Dendritic cell treated with granulocyte-macrophage colony-stimulating factor and Interleukin-4, amounts not matched to agents 40 ng/mL and 50 ng/mL, for 4 days (primary cell): ENCODE measurements around the gene WSCD2.

Experiments used
- H3K27ac Mint-ChIP-seq: one replicate; pipeline ENCODE4 v1.8.0; 2022; ENCODE audit warnings: mild to moderate bottlenecking, mixed read lengths
- H3K27me3 Mint-ChIP-seq: one replicate; pipeline ENCODE4 v1.8.0; 2022; ENCODE audit warnings: mild to moderate bottlenecking, mixed read lengths
- H3K36me3 Mint-ChIP-seq: one replicate; pipeline ENCODE4 v1.8.0; 2022; ENCODE audit warnings: low read depth, mixed read lengths
- H3K4me1 Mint-ChIP-seq: one replicate; pipeline ENCODE4 v1.8.0; 2022; ENCODE audit warnings: low read depth, mixed read lengths
- H3K4me3 Mint-ChIP-seq: one replicate; pipeline ENCODE4 v1.8.0; 2022; ENCODE audit warnings: mild to moderate bottlenecking, moderate library complexity, mixed read lengths
- H3K9me3 Mint-ChIP-seq: one replicate; pipeline ENCODE4 v1.8.0; 2022; ENCODE audit warnings: mixed read lengths
- intact Hi-C: fragments of 100-400 bp; cut with micrococcal nuclease; formaldehyde crosslinking; loops from one replicate; pipeline ENCODE4 v1.15.0; 2022

WSCD2 gene

DNA sequence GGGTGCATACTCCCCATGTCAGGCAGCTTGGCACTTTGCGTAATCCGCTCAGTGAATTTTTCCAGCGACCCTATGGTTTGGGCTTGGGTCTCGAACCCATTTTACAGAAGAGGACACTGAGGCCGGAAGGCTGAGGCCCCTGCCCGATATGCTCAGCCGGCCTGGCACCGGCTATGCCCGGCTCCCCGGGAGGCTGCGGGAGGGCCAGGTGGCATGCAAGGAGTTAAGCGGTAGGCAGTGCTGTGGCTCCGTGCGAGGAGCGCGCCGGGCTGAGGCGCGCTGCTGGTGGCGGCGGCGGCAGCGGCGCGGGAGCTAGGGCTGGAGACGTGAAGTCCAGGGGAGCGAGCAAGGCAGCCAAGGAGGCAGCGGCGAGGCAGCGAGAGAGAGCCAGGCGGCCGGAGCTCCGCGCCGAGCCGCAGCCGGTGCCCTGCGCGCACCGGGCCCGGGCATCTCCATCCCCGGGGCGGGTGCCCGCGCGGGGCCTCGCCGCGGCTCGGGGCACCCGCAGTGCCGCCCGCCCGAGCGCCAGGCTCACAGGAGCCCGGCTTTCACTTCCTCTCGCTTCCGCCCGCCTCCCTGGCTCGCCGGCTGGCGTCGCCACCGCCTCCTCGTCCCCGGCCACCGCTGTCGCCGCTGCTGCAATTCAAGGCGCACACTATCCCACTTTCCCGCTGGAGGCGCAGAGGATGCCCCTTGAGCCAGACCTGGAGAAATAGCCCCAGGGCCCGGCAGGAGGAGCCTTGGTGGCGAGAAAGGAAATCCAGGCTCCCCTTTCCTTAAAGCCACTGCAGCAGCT, at the start of gene WSCD2:
Gene WSCD2 (plus strand): TSS at position 272 of the 796 bp plus-strand sequence. CDS start 66,545 bp downstream, outside the sequence.
- Mint-ChIP-seq H3K36me3 (no peaks in the 10 kb centered on the region), H3K4me3 (peak within 1 kb of the TSS; percentile 66), H3K27me3 (peaks cover 73% of the 10 kb centered on the region), H3K9me3 (no peaks in the 10 kb centered on the region), H3K4me1 (peaks cover 18% of the 10 kb centered on the region), H3K27ac (no peak within 1 kb of the TSS)
- intact Hi-C loops: no loop called here

- Mint-ChIP-seq H3K9me3 (peaks cover 7% of the 10 kb centered on the region), H3K27me3 (peaks cover 20% of the 10 kb centered on the region), H3K4me1 (no peaks in the 10 kb centered on the region), H3K27ac (no peak overlapping the region), H3K4me3 (no peak overlapping the region), H3K36me3 (no peaks in the 10 kb centered on the region)
- intact Hi-C loops: no loop called here
Measured at GRCh38 chr12:108079721-108080120, 49.4 kb upstream of the WSCD2 start.

- H3K27me3 Mint-ChIP-seq: peaks cover 20% of the 10 kb centered on the region
- intact Hi-C loops: no loop called here
- no peak overlapping the region for H3K4me3 Mint-ChIP-seq
- H3K4me1 Mint-ChIP-seq: no peaks in the 10 kb centered on the region
- no peaks in the 10 kb centered on the region for H3K36me3 Mint-ChIP-seq
- no peak overlapping the region for H3K27ac Mint-ChIP-seq
- H3K9me3 Mint-ChIP-seq: peaks cover 7% of the 10 kb centered on the region
Measured at GRCh38 chr12:108080363-108080762, 48.7 kb upstream of the WSCD2 start.

- intact Hi-C loops: no loop called here
- H3K4me1 Mint-ChIP-seq: no peaks in the 10 kb centered on the region
- no peak overlapping the region for H3K4me3 Mint-ChIP-seq
- H3K36me3 Mint-ChIP-seq: no peaks in the 10 kb centered on the region
- no peak overlapping the region for H3K27ac Mint-ChIP-seq
- peaks cover 14% of the 10 kb centered on the region for H3K27me3 Mint-ChIP-seq
- peaks cover 11% of the 10 kb centered on the region for H3K9me3 Mint-ChIP-seq
Measured at GRCh38 chr12:108082485-108082884, 46.6 kb upstream of the WSCD2 start.

GRCh38 chr12:108087900-108088299, 41.2 kb upstream of the WSCD2 start:
- Mint-ChIP-seq H3K4me3 (no peak overlapping the region), H3K27ac (no peak overlapping the region), H3K4me1 (no peaks in the 10 kb centered on the region), H3K27me3 (peaks cover 14% of the 10 kb centered on the region), H3K36me3 (no peaks in the 10 kb centered on the region), H3K9me3 (peaks cover 21% of the 10 kb centered on the region)
- intact Hi-C loops: no loop called here

DNA sequence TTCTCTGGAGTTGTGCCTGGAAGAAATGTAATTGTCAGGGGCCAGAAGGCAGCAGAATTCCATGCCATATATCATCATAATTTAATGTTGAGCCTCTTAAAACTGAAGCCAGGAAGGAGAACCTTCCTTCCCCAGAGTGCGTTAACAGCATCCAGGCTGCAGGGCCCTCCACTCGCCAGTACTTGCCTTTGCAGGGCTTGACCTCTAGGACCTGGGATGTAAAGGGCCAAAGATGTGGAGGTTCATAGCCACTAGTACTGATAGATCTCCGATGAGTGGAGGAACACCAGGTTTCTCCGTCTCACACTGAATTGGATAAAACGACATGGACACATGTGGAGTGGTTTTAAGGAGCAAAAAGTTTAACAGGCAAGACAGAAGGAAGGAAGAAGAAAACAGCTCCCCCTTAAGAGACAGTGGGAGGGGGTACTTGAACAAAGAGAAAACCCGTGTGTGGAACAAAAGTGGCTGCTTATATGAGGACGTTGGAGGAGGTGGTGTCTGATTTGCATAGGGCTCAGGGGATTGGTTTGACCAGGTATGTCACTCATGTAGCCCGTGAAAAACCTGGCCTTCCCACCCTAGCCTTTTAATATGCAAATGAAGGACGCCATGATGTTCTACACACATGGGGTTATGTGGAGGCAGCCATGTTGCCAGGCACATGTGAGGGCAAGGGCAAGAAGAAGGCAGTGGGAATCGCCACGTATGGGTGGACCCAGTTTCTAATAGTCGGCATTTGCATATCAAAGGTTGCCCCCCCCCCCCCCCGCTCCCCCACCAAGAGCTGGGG, 38.8 kb upstream of the WSCD2 start:
- Mint-ChIP-seq H3K4me1 (no peaks in the 10 kb centered on the region), H3K4me3 (no peak overlapping the region), H3K36me3 (no peaks in the 10 kb centered on the region), H3K9me3 (peaks cover 14% of the 10 kb centered on the region), H3K27me3 (peaks cover 16% of the 10 kb centered on the region), H3K27ac (no peak overlapping the region)
- intact Hi-C loops: loop anchor here (10.0 kb wide), 1 partner anchor 404 kb away; no protein-coding TSS in a partner anchor

- intact Hi-C loops: loop anchor here (10.0 kb wide), 1 partner anchor 404 kb away; no protein-coding TSS in a partner anchor
- Mint-ChIP-seq H3K9me3 (peaks cover 14% of the 10 kb centered on the region), H3K36me3 (no peaks in the 10 kb centered on the region), H3K4me1 (no peaks in the 10 kb centered on the region), H3K27me3 (peaks cover 16% of the 10 kb centered on the region), H3K4me3 (no peak overlapping the region), H3K27ac (no peak overlapping the region)
Measured at GRCh38 chr12:108090932-108091678, 38.0 kb upstream of the WSCD2 start.

DNA sequence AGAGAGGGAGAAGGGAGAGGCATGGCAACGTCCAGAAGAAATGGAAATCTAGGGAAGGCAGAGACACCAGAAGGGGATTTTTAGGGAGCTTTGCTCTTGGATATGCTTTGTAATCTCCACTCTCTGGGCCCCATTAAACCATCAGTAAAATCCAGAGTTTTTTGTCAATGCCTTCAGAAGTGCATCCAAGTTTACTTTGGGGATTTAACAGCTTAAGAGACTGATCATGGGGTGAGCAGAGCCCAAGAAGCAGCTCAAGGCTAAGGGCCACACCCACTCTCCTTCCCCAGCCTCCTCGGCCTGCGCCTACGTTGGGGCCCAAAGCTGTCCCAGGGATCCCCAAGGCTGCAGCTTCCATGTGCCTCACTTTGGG, 37.4 kb upstream of the WSCD2 start:
- intact Hi-C loops: loop anchor here (10.0 kb wide), 1 partner anchor 403 kb away; no protein-coding TSS in a partner anchor
- H3K36me3 Mint-ChIP-seq: no peaks in the 10 kb centered on the region
- H3K4me3 Mint-ChIP-seq: no peak overlapping the region
- peaks cover 16% of the 10 kb centered on the region for H3K27me3 Mint-ChIP-seq
- H3K4me1 Mint-ChIP-seq: no peaks in the 10 kb centered on the region
- no peak overlapping the region for H3K27ac Mint-ChIP-seq
- peaks cover 14% of the 10 kb centered on the region for H3K9me3 Mint-ChIP-seq

DNA sequence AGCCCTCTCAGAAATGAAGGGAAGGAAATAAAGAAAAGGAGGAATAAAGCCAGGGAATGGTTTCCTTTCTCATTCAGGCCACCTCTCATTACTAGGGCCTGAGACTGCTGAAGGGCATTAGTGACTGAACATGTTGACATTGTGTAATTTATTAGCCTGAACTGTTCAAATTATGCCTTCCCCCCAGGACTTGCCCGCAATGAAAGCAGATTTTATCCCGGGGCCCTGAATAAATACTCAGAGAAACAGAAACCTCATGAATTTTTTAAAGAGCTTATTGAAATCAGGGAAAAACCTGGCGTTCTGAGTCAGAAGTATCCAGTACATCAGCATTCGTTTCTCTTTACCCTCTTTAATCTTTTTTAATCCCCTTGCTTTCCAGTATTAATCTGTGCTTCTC, 35.9 kb upstream of the WSCD2 start:
- Mint-ChIP-seq H3K4me3 (no peak overlapping the region), H3K9me3 (peaks cover 3% of the 10 kb centered on the region), H3K36me3 (no peaks in the 10 kb centered on the region), H3K4me1 (no peaks in the 10 kb centered on the region), H3K27me3 (peaks cover 21% of the 10 kb centered on the region), H3K27ac (no peak overlapping the region)
- intact Hi-C loops: loop anchor here (10.0 kb wide), 1 partner anchor 402 kb away; no protein-coding TSS in a partner anchor

DNA sequence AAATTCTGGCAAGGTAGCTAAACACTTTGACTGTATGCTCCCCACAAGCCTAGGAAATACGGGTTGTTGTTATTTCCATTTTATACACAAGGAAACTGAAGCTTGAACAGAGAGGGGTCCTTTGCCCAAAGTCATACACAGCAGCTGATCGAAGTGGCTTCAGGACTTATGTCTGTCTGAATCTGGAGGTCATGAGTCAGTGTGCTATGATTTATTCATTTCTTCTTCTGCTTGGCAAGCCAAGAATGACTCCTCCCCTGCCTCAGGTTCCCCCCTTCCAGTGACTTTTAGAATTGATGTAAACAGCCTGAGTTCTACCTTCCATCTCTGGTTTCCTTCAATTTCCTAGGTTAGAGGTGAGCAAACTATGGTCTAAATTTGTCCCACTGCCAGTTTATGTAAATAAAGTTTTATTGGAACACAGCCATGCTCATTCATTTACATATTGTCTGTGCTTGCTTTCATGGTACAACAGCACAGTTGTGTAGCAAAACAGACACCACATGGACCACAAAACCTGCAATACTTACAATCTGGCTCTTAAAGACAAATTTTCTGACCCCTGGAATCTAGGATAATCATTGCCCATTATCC, 34.9 kb upstream of the WSCD2 start:
- Mint-ChIP-seq H3K4me1 (no peaks in the 10 kb centered on the region), H3K9me3 (no peaks in the 10 kb centered on the region), H3K36me3 (no peaks in the 10 kb centered on the region), H3K27me3 (peaks cover 21% of the 10 kb centered on the region), H3K4me3 (no peak overlapping the region), H3K27ac (no peak overlapping the region)
- intact Hi-C loops: loop anchor here (10.0 kb wide), 1 partner anchor 401 kb away; no protein-coding TSS in a partner anchor

DNA sequence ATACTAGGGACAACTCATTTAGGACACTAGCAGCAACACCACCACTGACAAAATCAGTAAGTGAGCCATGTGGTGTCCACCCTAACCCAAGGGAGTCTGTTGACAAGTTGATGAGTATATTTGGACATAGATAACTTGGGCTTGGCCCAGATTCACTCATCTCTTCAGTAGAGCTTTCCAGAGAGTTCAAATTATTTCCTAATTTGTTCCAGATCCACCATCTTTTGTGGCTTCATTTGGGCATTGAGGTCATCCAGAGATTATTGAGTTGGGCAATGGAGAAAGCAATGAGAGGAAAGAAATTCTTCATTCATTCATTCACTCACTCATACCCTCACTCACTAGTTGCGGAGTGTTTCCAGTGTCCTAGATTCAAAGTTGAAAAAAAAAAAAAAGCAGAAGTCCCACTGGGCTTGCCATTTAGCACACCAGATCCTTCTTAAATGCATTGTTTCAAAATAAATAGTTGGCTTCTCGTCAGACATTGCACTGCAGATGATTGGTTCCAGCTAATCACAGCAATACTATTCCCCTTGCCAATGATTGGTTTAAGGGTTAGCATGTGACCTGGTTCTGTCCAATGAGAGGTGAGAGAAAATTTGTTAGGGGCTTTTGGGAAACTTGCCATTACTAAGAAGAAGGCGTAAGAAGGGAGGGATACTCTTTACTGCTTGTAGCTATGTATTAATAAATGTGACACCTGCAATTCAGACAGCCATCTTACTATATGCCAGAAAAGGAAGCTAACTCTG, 31.8 kb upstream of the WSCD2 start:
- H3K27ac Mint-ChIP-seq: no peak overlapping the region
- no peaks in the 10 kb centered on the region for H3K36me3 Mint-ChIP-seq
- no peak overlapping the region for H3K4me3 Mint-ChIP-seq
- no peaks in the 10 kb centered on the region for H3K9me3 Mint-ChIP-seq
- H3K27me3 Mint-ChIP-seq: peaks cover 23% of the 10 kb centered on the region
- H3K4me1 Mint-ChIP-seq: no peaks in the 10 kb centered on the region
- intact Hi-C loops: loop anchor here (10.0 kb wide), 1 partner anchor 397 kb away; no protein-coding TSS in a partner anchor

- no peaks in the 10 kb centered on the region for H3K9me3 Mint-ChIP-seq
- H3K36me3 Mint-ChIP-seq: no peaks in the 10 kb centered on the region
- intact Hi-C loops: loop anchor here (10.0 kb wide), 1 partner anchor 396 kb away; no protein-coding TSS in a partner anchor
- H3K27me3 Mint-ChIP-seq: peaks cover 24% of the 10 kb centered on the region
- H3K27ac Mint-ChIP-seq: no peak overlapping the region
- H3K4me3 Mint-ChIP-seq: no peak overlapping the region
- no peaks in the 10 kb centered on the region for H3K4me1 Mint-ChIP-seq
Measured at GRCh38 chr12:108098374-108098773, 30.7 kb upstream of the WSCD2 start.

DNA sequence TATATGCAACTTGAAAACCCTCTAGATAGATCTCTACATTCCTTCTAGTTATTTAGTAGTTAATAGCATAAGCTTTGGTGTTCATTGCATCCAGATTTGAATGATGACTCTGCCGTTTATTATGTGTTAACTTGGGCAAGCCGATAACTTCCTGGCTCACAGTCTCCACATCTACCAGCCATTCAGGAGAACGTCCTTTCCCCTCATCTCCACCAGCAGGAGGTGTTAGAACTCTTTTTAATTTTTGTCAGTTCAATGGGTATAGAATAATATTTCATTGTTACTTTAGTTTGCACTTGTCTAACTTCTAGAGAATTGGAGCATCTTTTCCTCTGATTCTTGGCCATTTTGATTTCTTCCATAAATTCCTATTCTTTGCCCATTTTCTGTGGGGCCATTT, 30.0 kb upstream of the WSCD2 start:
- H3K27me3 Mint-ChIP-seq: peaks cover 22% of the 10 kb centered on the region
- intact Hi-C loops: loop anchor here (1.0 to 10.0 kb wide), 2 partner anchors 94 to 396 kb away; no protein-coding TSS in a partner anchor
- H3K9me3 Mint-ChIP-seq: no peaks in the 10 kb centered on the region
- H3K27ac Mint-ChIP-seq: no peak overlapping the region
- H3K4me1 Mint-ChIP-seq: no peaks in the 10 kb centered on the region
- no peaks in the 10 kb centered on the region for H3K36me3 Mint-ChIP-seq
- no peak overlapping the region for H3K4me3 Mint-ChIP-seq
